Loucy (cell line): ENCODE measurements around the gene CABLES1.

ENCODE experiments used
- H2AFZ ChIP-seq: fragments of 200-600 bp; sonication (generic); 2 replicates; pipeline ENCODE4 v1.6.0; 2016; ENCODE audit warnings: antibody characterized with exemption, mild to moderate bottlenecking, low read length, moderate library complexity
- H3F3A ChIP-seq: fragments of 200-600 bp; 2 replicates; pipeline ENCODE4 v1.6.0; 2016; ENCODE audit warnings: antibody characterized with exemption, low read depth, mild to moderate bottlenecking
- H3K27me3 ChIP-seq: fragments of 200-600 bp; sonication (generic); 2 replicates; pipeline ENCODE4 v1.6.1; 2014; ENCODE audit warnings: low read length, mild to moderate bottlenecking; ENCODE audit not compliant: insufficient read depth, poor library complexity, severe bottlenecking
- H3K36me3 ChIP-seq: fragments of 200-600 bp; sonication (generic); 2 replicates; pipeline ENCODE4 v1.6.1; 2016; ENCODE audit warnings: low read length; ENCODE audit not compliant: insufficient read depth
- H3K4me1 ChIP-seq: fragments of 200-600 bp; sonication (generic); 2 replicates; pipeline ENCODE4 v1.5.1; 2014; ENCODE audit warnings: low read length, mild to moderate bottlenecking; ENCODE audit not compliant: insufficient read depth, poor library complexity, severe bottlenecking
- H3K4me2 ChIP-seq: fragments of 200-600 bp; sonication (generic); 2 replicates; pipeline ENCODE4 v1.6.0; 2014; ENCODE audit warnings: antibody characterized with exemption, low read length, low read depth, mild to moderate bottlenecking; ENCODE audit not compliant: poor library complexity, severe bottlenecking
- H3K4me3 ChIP-seq: fragments of 200-600 bp; sonication (generic); 2 replicates; pipeline ENCODE4 v1.5.1; 2014; ENCODE audit warnings: low read length, mild to moderate bottlenecking, mixed read lengths; ENCODE audit not compliant: poor library complexity, severe bottlenecking
- H3K79me2 ChIP-seq: fragments of 200-600 bp; sonication (generic); 2 replicates; pipeline ENCODE4 v1.6.1; 2014; ENCODE audit warnings: low read length; ENCODE audit not compliant: insufficient read depth
- H3K9ac ChIP-seq: fragments of 200-600 bp; sonication (generic); 2 replicates; pipeline ENCODE4 v1.6.0; 2014; ENCODE audit warnings: mild to moderate bottlenecking, low read depth, low read length, moderate library complexity; ENCODE audit not compliant: poor library complexity, severe bottlenecking
- H3K9me2 ChIP-seq: fragments of 200-600 bp; sonication (generic); replicated peaks from 2 replicates; pipeline ENCODE4 v1.6.1; 2016; ENCODE audit warnings: low read depth, low read length, mixed read lengths
- H3K9me3 ChIP-seq: fragments of 200-600 bp; sonication (generic); 2 replicates; pipeline ENCODE4 v1.6.1; 2014; ENCODE audit warnings: mild to moderate bottlenecking, antibody characterized with exemption, low read length, low read depth; ENCODE audit not compliant: insufficient read depth
- H4K20me1 ChIP-seq: fragments of 200-600 bp; sonication (generic); 2 replicates; pipeline ENCODE4 v1.6.0; 2014; ENCODE audit warnings: antibody characterized with exemption, low read length, mild to moderate bottlenecking; ENCODE audit not compliant: insufficient read depth, poor library complexity, severe bottlenecking
- EZH2phosphoT487 ChIP-seq: fragments of 200-600 bp; IDR thresholded peaks from 2 replicates; pipeline ENCODE4 v1.6.1; 2018; ENCODE audit warnings: antibody characterized with exemption, mild to moderate bottlenecking, moderate library complexity, borderline replicate concordance
- TF ChIP-seq, protein P1 (sequence below): fragments of 200-600 bp; sonication (generic); conservative IDR thresholded peaks from 2 replicates; pipeline ENCODE4 v1.5.1; 2014; ENCODE audit warnings: mild to moderate bottlenecking, antibody characterized with exemption, low read length

CABLES1 gene

DNA sequence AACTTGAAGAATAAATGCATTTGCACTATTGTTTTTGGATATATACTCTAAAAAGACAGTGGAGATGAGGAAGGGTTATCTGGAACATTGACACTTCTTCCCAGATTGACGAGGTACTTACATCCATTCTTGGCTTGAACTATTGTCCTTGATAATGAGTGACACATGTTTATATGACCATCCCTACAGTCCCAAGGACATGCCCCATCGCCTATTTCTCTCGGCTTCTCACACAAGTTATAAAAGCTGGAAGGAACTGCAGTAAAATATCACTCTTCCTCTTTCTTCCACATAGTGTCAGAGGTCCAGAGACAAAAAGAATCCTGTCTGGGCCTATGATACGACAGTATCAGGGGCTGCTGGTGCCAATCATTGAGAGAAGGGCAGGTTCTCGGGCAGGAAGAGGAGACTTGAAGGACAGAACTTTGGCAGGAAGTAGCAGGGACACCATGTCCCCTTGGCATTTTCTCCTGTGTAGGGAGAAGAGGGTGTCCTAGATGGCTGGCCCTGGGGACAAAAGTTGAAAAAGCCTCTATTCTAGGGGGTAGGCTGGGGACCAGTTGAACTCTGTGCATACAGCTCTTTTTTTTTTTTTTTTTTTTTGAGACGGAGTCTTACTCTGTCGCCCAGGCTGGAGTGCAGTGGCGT is 5.8 kb upstream of the CABLES1 start:
- H3K4me3 ChIP-seq, result no peak overlapping the region
- no peak overlapping the region for H3K9ac ChIP-seq
- H3K27me3 ChIP-seq, result no peaks in the 10 kb centered on the region
- no peaks in the 10 kb centered on the region for H3K9me3 ChIP-seq
- H3K9me2 ChIP-seq, result no peaks in the 10 kb centered on the region
- H3K4me1 ChIP-seq, result peaks cover 15% of the 10 kb centered on the region
- H3F3A ChIP-seq, result no peaks in the 10 kb centered on the region
- no peak overlapping the region for H2AFZ ChIP-seq
- no peak overlapping the region for H3K4me2 ChIP-seq
- no peak for TF ChIP-seq EZH2phosphoT487
- TF ChIP-seq, protein P1, sequence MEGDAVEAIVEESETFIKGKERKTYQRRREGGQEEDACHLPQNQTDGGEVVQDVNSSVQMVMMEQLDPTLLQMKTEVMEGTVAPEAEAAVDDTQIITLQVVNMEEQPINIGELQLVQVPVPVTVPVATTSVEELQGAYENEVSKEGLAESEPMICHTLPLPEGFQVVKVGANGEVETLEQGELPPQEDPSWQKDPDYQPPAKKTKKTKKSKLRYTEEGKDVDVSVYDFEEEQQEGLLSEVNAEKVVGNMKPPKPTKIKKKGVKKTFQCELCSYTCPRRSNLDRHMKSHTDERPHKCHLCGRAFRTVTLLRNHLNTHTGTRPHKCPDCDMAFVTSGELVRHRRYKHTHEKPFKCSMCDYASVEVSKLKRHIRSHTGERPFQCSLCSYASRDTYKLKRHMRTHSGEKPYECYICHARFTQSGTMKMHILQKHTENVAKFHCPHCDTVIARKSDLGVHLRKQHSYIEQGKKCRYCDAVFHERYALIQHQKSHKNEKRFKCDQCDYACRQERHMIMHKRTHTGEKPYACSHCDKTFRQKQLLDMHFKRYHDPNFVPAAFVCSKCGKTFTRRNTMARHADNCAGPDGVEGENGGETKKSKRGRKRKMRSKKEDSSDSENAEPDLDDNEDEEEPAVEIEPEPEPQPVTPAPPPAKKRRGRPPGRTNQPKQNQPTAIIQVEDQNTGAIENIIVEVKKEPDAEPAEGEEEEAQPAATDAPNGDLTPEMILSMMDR, result no peak
- peaks cover under 1% of the 10 kb centered on the region; the same call in 1 of the 2 replicates for H3K79me2 ChIP-seq
- no peaks in the 10 kb centered on the region for H3K36me3 ChIP-seq
- no peaks in the 10 kb centered on the region for H4K20me1 ChIP-seq

DNA sequence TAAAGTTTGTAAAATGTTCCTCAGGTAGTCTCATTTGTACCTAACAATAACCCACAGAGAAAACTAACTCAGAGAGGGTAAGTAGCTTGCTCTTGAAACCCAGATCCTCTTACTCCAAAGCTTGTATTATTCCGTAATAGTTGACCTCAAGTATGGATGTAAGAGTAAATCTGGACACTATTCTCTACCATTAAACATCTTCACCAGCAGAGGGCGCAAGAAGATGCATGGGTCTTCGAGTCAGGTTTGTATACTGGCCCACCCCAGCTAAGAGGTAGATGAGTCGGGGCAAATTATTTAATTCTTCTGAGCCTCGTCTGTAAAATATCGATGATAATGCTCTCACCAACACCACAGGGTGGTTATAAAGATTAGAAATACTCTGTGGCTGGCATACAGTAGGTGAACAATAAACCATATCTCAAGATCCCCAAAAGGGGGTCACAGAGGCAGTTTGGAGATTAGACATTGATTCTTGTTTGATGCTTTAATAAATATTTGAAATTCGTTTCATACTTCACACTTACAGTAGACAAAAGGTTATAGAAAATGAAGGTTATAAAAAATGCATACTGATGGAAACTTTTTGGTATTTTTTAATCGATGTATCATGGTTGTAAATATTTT is 3.5 kb upstream of the CABLES1 start:
- TF ChIP-seq, protein P1, result peak; percentile 90
- TF ChIP-seq EZH2phosphoT487, result no peak
- no peaks in the 10 kb centered on the region for H4K20me1 ChIP-seq
- H3K36me3 ChIP-seq, result no peaks in the 10 kb centered on the region
- no peak overlapping the region for H3K4me2 ChIP-seq
- peaks cover 20% of the 10 kb centered on the region for H3K79me2 ChIP-seq
- no peaks in the 10 kb centered on the region for H3K9me3 ChIP-seq
- H3K9ac ChIP-seq, result no peak overlapping the region
- no peaks in the 10 kb centered on the region for H3F3A ChIP-seq
- H3K4me3 ChIP-seq, result no peak overlapping the region
- no peaks in the 10 kb centered on the region for H3K27me3 ChIP-seq
- H3K9me2 ChIP-seq, result no peaks in the 10 kb centered on the region
- H2AFZ ChIP-seq, result no peak overlapping the region
- peaks cover 21% of the 10 kb centered on the region for H3K4me1 ChIP-seq

DNA sequence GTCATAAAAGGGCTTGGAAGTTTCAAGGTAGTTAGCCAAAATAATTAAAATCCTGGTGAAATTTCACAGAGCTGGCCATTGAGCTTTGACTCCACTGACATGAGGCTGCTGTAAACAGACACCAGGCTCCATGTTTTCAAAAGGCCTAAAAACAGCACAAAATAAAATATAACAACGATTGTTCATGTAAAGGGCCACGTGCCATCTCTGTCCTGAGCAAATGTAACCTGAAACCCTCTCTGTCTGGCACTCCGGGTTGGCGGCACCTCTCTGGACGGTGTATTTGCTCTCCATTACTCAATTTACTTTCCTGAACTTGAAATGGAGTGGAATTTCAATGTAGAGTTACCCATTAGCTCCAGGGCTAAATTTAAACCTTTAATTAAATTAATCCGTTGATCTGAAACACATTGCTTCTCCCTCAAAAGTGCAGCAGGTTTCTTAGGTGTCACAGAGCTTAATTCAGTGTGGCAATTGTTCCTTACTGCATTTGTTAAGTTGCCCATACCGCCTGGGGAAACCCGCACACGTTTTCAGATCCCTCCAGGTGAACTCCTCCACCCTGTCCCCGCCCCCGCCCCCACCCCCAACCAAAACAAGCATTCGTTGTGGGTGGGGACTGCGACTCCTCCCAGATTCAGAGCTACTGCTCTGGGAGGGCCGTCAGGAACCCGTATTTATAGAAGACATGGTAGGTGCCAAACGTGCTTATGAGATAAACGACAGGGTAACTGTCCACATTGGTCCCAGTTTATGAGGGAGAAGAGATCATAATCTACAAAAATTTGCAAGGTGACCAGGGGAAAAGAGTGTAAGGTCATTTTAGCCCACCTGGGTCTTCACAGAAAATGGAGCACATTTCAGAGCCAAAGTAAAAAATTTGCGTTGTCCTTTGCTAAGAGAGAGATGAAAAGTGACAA is 1.2 kb upstream of the CABLES1 start:
- Histone ChIP-seq H3K27me3 (no peaks in the 10 kb centered on the region), H3K9me3 (no peaks in the 10 kb centered on the region), H3K9me2 (no peaks in the 10 kb centered on the region), H3F3A (no peaks in the 10 kb centered on the region), H3K36me3 (no peaks in the 10 kb centered on the region), H3K9ac (peak overlapping the region; percentile 83), H3K4me1 (peaks cover 41% of the 10 kb centered on the region), H2AFZ (peak overlapping the region; percentile 38; the same call in 1 of the 2 replicates), H3K79me2 (peaks cover 42% of the 10 kb centered on the region), H4K20me1 (no peaks in the 10 kb centered on the region), H3K4me3 (peak overlapping the region; percentile 78), H3K4me2 (peak overlapping the region; percentile 87)
- TF ChIP-seq, protein P1, result no peak
- no peak for TF ChIP-seq EZH2phosphoT487
